ENCODE data around the gene CRBN. TPM values are rescaled to one million over a fixed set of nuclear protein-coding genes. Genes with fewer than 3 reads are reported as not detected.

CRBN gene
- total and polyA plus RNA-seq, 9 of the 15 experiments (the other 6 are each of a cell fraction or from before 2014, with no cell fraction given) = 40.8 to 331 (median 57.4) TPM

GRCh38 chr3:3189102-3189727, 9.7 kb upstream of the CRBN start (continued):
- TF ChIP-seq PHTF2 (CRISPR knock-in tag; IDR thresholded peaks at IDR 0.05) = no peak
- no peak for TF ChIP-seq ZNF12 (CRISPR knock-in tag; IDR thresholded peaks at IDR 0.05)
- no peak for TF ChIP-seq PTBP1 (IDR thresholded peaks at IDR 0.05; ENCODE audit: low read depth, low read length)
- TF ChIP-seq RBM14 (IDR thresholded peaks at IDR 0.05; ENCODE audit: borderline replicate concordance, insufficient read depth, low read depth, low read length) = no peak
- TF ChIP-seq ZNF639 (CRISPR knock-in tag; conservative IDR thresholded peaks at IDR 0.05 in 1 of 2, IDR thresholded peaks at IDR 0.05 in 1 of 2) = peak in 1 of 2 experiments; percentile 52; a peak in 1 of 4 replicates
- no peak for TF ChIP-seq ZBTB9 (CRISPR knock-in tag; IDR thresholded peaks at IDR 0.05)
- TF ChIP-seq NFYB (IDR thresholded peaks at IDR 0.05; ENCODE audit: extremely low read depth, insufficient read length) = no peak
- no peak for TF ChIP-seq BRD4 (IDR thresholded peaks at IDR 0.05)
- TF ChIP-seq ZNF655 (CRISPR knock-in tag; IDR thresholded peaks at IDR 0.05) = no peak
- TF ChIP-seq FUS (optimal IDR thresholded peaks at IDR 0.05; ENCODE audit: low read depth, low read length) = no peak
- no peak for TF ChIP-seq SRSF7 (optimal IDR thresholded peaks at IDR 0.05; ENCODE audit: low read depth, low read length)
- TF ChIP-seq CGGBP1 (CRISPR knock-in tag; IDR thresholded peaks at IDR 0.05) = no peak
- TF ChIP-seq ZNF224 (CRISPR knock-in tag; IDR thresholded peaks at IDR 0.05) = no peak
- TF ChIP-seq TRIM25 (IDR thresholded peaks at IDR 0.05; ENCODE audit: borderline replicate concordance) = no peak
- no peak for TF ChIP-seq DNMT1 (IDR thresholded peaks at IDR 0.05)
- TF ChIP-seq GABPB1 (CRISPR knock-in tag; IDR thresholded peaks at IDR 0.05) = no peak

All from K562 (cell line).